Vagina (tissue), 2 donors: ENCODE results near the gene HMSD. TPM values are rescaled to one million over a fixed set of nuclear protein-coding genes. Genes with fewer than 3 reads are reported as not detected.
A peak's percentile ranks its signal among the peaks of the same experiment; 100 is the strongest.
"Not testable (repeated sequence)": the region's sequence is repeated elsewhere in the genome, so short reads cannot be mapped to it uniquely, and the experiment has no call there.

Source experiments
- DNase-seq, 2 donors: peaks; one replicate each; pipeline ENCODE4 v3.0.0-alpha.2; 2017; ENCODE audit errors: extremely low spot score in 2 of 2
- H3K27ac ChIP-seq: fragments of 200-600 bp; sonication (generic); one replicate; pipeline ENCODE4 v1.5.1; 2019
- H3K27me3 ChIP-seq: fragments of 200-600 bp; sonication (generic); one replicate; pipeline ENCODE4 v1.5.1; 2019
- H3K36me3 ChIP-seq, 2 donors: fragments of 200-600 bp; sonication (generic); one replicate each; pipeline ENCODE4 v1.5.1; 2017 to 2019
- H3K4me1 ChIP-seq: fragments of 200-600 bp; sonication (generic); one replicate; pipeline ENCODE4 v1.5.1; 2019
- H3K4me3 ChIP-seq, 2 donors: fragments of 200-600 bp; sonication (generic); 1 replicate in 1 of 2; 2 replicates in 1 of 2; pipeline ENCODE4 v1.5.1; 2016 to 2019
- H3K9me3 ChIP-seq: fragments of 200-600 bp; sonication (generic); one replicate; pipeline ENCODE4 v1.5.1; 2019
- POLR2A ChIP-seq, 2 donors: fragments of 450-650 bp; IDR thresholded peaks; one replicate each; pipeline ENCODE4 v1.6.1; 2017; ENCODE audit warnings: antibody characterized with exemption in 2 of 2, mild to moderate bottlenecking in 2 of 2, moderate library complexity in 2 of 2
- POLR2AphosphoS5 ChIP-seq, 2 donors: sonication (generic); formaldehyde crosslinking; IDR thresholded peaks; one replicate each; pipeline ENCODE4 v1.9.0; 2017; ENCODE audit warnings: antibody characterized with exemption in 2 of 2, mild to moderate bottlenecking in 2 of 2, low read depth in 1 of 2; ENCODE audit not compliant: insufficient read depth in 1 of 2
- intact Hi-C: fragments of 100-400 bp; cut with DNase I; formaldehyde crosslinking; loops from one replicate; pipeline ENCODE4 v1.15.1; 2023
- total RNA-seq: library from RNA; depleted of rRNA; stranded (reverse); fragments of >200 nt; gene quantifications from one replicate; pipeline ENCODE4 v1.2.3, GENCODE V29; 2016
- TF ChIP-seq, protein P1 (sequence below), 3 experiments: fragments of 450-650 bp in 2 of 3; fragments of 200-600 bp in 1 of 3; sonication (generic) in 1 of 3; IDR thresholded peaks; one replicate each; pipeline ENCODE4 v1.5.1; 2017 to 2019; ENCODE audit warnings: antibody characterized with exemption in 3 of 3, mild to moderate bottlenecking in 2 of 3, moderate library complexity in 2 of 3

HMSD gene
- total RNA-seq, 1 donor from 2014 or later = not detected

DNA sequence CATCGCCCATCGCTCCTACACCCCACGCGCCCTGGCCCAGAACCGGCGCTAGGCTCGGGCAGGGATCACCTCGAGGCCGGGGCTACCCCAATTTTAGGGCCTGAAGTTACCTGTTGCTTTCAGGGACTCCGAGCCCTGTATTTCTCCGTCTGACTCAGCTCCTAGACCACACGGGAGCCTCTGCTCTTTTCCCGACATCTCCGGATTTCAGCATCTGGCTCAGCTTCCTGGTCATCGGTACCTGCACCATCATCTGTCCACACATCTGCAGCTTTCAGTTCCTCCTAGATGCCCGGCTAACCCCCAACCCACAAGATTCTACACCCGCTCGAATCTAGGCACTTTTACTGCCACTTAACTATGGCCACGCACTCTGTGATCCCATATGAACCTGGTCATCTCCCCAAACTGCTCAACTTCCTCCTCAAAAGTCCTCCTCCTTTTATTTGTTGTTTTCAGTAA is 12.1 kb upstream of the HMSD start:
- DNase-seq = no peak
- H3K9me3 ChIP-seq = no peaks in the 10 kb centered on the region
- peak overlapping the region; percentile 52 to 54 for H3K4me3 ChIP-seq
- intact Hi-C loops = no loop called here
- TF ChIP-seq, protein P1, sequence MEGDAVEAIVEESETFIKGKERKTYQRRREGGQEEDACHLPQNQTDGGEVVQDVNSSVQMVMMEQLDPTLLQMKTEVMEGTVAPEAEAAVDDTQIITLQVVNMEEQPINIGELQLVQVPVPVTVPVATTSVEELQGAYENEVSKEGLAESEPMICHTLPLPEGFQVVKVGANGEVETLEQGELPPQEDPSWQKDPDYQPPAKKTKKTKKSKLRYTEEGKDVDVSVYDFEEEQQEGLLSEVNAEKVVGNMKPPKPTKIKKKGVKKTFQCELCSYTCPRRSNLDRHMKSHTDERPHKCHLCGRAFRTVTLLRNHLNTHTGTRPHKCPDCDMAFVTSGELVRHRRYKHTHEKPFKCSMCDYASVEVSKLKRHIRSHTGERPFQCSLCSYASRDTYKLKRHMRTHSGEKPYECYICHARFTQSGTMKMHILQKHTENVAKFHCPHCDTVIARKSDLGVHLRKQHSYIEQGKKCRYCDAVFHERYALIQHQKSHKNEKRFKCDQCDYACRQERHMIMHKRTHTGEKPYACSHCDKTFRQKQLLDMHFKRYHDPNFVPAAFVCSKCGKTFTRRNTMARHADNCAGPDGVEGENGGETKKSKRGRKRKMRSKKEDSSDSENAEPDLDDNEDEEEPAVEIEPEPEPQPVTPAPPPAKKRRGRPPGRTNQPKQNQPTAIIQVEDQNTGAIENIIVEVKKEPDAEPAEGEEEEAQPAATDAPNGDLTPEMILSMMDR (IDR thresholded peaks at IDR 0.05) = no peak
- TF ChIP-seq POLR2AphosphoS5 (IDR thresholded peaks at IDR 0.05; ENCODE audit: insufficient read depth in 1 of 2, low read depth in 1 of 2) = no peak
- TF ChIP-seq POLR2A (IDR thresholded peaks at IDR 0.05) = no peak
- no peaks in the 10 kb centered on the region for H3K27me3 ChIP-seq
- H3K36me3 ChIP-seq = no peaks in the 10 kb centered on the region
- H3K27ac ChIP-seq = no peak overlapping the region
- H3K4me1 ChIP-seq = peaks cover 13% of the 10 kb centered on the region

DNA sequence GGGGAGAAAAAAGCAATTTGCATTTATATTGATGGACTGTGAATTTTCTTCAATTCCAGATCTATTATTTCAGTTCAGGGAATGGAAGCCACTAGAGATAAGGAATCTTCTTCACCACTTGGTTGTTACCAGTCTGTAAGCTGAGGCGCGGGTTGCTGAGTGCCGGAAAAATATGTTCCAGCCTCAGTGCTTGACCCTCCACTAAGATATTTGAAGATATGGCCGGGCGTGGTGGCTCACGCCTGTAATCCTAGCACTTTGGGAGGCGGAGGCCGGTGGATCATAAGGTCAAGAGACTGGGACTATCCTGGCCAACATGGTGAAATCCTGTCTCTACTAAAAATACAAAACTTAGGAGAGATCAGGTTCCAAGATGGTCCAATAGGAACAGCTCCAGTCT is 9.1 kb upstream of the HMSD start:
- TF ChIP-seq POLR2A (IDR thresholded peaks at IDR 0.05) (no peak), POLR2AphosphoS5 (IDR thresholded peaks at IDR 0.05; ENCODE audit: insufficient read depth in 1 of 2, low read depth in 1 of 2) (no peak)
- TF ChIP-seq, protein P1 (IDR thresholded peaks at IDR 0.05) = no peak
- intact Hi-C loops = no loop called here
- no peak overlapping the region for H3K4me3 ChIP-seq
- H3K27ac ChIP-seq = no peak overlapping the region
- H3K27me3 ChIP-seq = no peaks in the 10 kb centered on the region
- no peak for DNase-seq
- peaks cover 13% of the 10 kb centered on the region for H3K4me1 ChIP-seq
- no peaks in the 10 kb centered on the region for H3K36me3 ChIP-seq
- H3K9me3 ChIP-seq = no peaks in the 10 kb centered on the region

DNA sequence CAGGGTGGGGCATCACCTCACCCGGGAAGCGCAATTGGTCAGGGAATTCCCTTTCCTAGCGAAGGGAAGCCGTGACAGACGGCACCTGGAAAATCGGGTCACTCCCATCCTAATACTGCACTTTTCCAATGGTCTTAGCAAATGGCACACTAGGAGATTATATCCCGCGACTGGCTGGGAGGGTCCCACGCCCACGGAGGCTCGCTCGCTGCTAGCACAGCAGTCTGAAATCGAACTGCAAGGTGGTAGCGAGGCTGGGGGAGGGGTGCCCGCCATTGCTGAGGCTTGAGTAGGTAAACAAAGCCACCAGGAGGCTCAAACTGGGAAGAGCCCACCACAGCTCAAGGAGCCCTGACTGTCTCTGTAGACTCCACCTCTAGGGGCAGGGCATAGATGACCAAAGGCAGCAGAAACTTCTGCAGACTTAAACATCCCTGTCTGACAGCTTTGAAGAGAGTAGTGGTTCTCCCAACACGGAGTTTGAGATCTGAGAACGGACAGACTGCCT is 8.5 kb upstream of the HMSD start:
- H3K27me3 ChIP-seq, H3K4me3 ChIP-seq, intact Hi-C loops, H3K9me3 ChIP-seq, H3K36me3 ChIP-seq, H3K27ac ChIP-seq, DNase-seq: not testable (repeated sequence)
- peaks cover 13% of the 10 kb centered on the region for H3K4me1 ChIP-seq

DNA sequence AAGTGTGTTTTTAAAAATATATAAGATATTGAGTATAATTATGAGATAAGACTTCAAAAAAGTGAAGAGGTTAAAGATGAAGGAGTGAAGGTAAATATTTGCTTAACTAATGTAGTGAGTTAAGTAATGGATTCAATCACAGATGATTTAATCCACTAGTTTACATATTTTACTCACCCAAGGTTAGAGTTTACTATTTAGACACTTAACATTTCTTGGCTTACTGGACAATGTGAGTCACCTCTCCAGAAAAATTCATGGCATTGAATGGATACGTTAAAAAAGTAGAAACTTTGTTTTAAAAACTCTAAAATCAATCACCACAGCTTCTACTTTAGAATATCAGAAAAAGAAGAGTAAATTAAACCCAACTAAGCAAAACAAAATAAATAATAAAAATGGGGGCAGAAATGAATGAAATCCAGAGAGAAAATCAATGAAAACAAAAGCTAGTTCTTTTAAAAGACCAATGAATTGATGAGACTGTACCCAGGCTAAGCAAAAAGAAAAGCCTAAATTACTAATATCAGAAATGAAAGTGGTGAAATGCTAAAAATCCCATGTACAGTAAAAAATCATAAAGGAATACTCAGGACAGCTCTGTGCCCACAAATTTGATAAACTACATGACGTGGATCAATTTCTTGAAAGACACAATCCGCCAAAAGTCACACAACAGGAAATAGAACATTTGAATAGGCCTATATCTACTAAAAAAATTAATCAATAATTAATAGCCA is 1.9 kb upstream of the HMSD start:
- no peak for DNase-seq
- Histone ChIP-seq H3K4me3 (no peak overlapping the region), H3K9me3 (no peaks in the 10 kb centered on the region), H3K27me3 (no peaks in the 10 kb centered on the region), H3K4me1 (peaks cover 8% of the 10 kb centered on the region), H3K36me3 (no peaks in the 10 kb centered on the region), H3K27ac (no peak overlapping the region)
- no peak for TF ChIP-seq POLR2A (IDR thresholded peaks at IDR 0.05)
- TF ChIP-seq POLR2AphosphoS5 (IDR thresholded peaks at IDR 0.05; ENCODE audit: insufficient read depth in 1 of 2, low read depth in 1 of 2) = no peak
- intact Hi-C loops = no loop called here

DNA sequence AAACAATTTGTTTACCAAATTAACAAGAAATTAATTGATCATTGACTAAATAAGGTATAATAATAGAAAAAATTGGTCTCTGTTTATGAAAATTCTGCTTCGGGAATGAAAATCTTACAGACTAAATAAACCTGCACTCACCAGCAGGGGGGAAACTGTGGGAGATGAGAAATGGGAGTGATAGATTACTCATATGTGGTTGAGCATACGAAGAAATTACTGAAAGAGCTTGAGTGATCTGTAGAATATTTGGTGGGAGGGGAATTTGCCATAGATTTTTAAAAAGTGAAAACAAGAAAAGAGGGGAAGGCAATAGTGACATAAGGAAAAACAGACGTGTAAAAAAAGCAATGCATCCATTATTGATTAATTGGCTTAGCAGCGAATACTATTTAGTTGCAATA is 2.2 kb downstream of the HMSD start:
- H3K4me3 ChIP-seq = no peak overlapping the region
- TF ChIP-seq POLR2A (IDR thresholded peaks at IDR 0.05) (no peak), POLR2AphosphoS5 (IDR thresholded peaks at IDR 0.05; ENCODE audit: insufficient read depth in 1 of 2, low read depth in 1 of 2) (no peak)
- TF ChIP-seq, protein P1 (IDR thresholded peaks at IDR 0.05) = no peak
- H3K4me1 ChIP-seq = peaks cover 8% of the 10 kb centered on the region
- intact Hi-C loops = no loop called here
- no peak for DNase-seq
- no peaks in the 10 kb centered on the region for H3K36me3 ChIP-seq
- no peaks in the 10 kb centered on the region for H3K27me3 ChIP-seq
- H3K27ac ChIP-seq = no peak overlapping the region
- H3K9me3 ChIP-seq = no peaks in the 10 kb centered on the region

DNA sequence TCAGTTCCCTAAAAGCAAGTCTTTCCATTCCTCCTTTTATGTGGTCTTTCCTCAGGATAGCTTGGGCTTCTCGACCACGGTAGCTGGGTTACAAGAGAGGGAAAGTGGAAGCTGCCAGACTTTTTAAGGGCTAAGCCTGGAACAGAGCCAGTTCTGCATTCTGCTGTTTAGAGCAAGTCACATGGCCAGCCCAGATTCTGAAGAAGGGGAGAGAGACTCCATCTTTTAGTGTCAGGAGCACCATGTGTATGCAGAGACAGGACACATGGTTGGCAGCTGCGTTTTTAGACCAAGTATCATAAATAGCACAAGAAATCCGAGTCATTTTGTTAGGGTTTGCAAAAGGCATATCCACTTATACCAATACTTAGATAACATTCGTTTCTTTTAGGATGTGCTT is 4.7 kb downstream of the HMSD start:
- Histone ChIP-seq H3K9me3 (no peaks in the 10 kb centered on the region), H3K36me3 (no peaks in the 10 kb centered on the region), H3K4me3 (no peak overlapping the region), H3K27me3 (no peaks in the 10 kb centered on the region), H3K27ac (no peak overlapping the region), H3K4me1 (peaks cover 5% of the 10 kb centered on the region)
- TF ChIP-seq POLR2A (IDR thresholded peaks at IDR 0.05) = no peak
- no peak for TF ChIP-seq POLR2AphosphoS5 (IDR thresholded peaks at IDR 0.05; ENCODE audit: insufficient read depth in 1 of 2, low read depth in 1 of 2)
- TF ChIP-seq, protein P1 (IDR thresholded peaks at IDR 0.05) = no peak
- intact Hi-C loops = no loop called here
- DNase-seq = no peak
